Thyroid gland (tissue), 4 donors: ENCODE measurements around the gene KANSL1L. TPM values are rescaled to one million over a fixed set of nuclear protein-coding genes. Genes with fewer than 3 reads are reported as not detected.

Experiments
- DNase-seq, 2 donors: peaks; one replicate each; pipeline ENCODE4 v3.0.0-alpha.2; 2019
- H3K27ac ChIP-seq, 3 donors: fragments of 200-600 bp; sonication (generic); 1 replicate in 2 of 3; 2 replicates in 1 of 3; pipeline ENCODE4 v1.5.1; 2016 to 2019; ENCODE audit warnings: mild to moderate bottlenecking in 1 of 3, moderate library complexity in 1 of 3
- H3K27me3 ChIP-seq: fragments of 200-600 bp; sonication (generic); one replicate; pipeline ENCODE4 v1.5.1; 2019
- H3K36me3 ChIP-seq, 2 donors: fragments of 200-600 bp; sonication (generic); one replicate each; pipeline ENCODE4 v1.5.1; 2016 to 2019
- H3K4me1 ChIP-seq, 2 donors: fragments of 200-600 bp; sonication (generic); one replicate each; pipeline ENCODE4 v1.5.1; 2017 to 2019
- H3K4me3 ChIP-seq, 3 donors: fragments of 200-600 bp; sonication (generic); replicated peaks in 1 of 3; 1 replicate in 2 of 3; 2 replicates in 1 of 3; pipeline ENCODE4 v1.5.1; 2016; ENCODE audit warnings: mild to moderate bottlenecking in 1 of 3
- H3K9me3 ChIP-seq: fragments of 200-600 bp; sonication (generic); one replicate; pipeline ENCODE4 v1.5.1; 2017
- CTCF ChIP-seq, 6 experiments: fragments of 200-600 bp in 3 of 6; fragments of 450-650 bp in 3 of 6; sonication (generic) in 3 of 6; IDR thresholded peaks; one replicate each; pipeline ENCODE4 v1.5.1; 2016 to 2019; ENCODE audit warnings: antibody characterized with exemption in 6 of 6, mild to moderate bottlenecking in 2 of 6, inconsistent platforms in 1 of 6, moderate library complexity in 1 of 6
- POLR2A ChIP-seq, 2 donors: fragments of 450-650 bp; IDR thresholded peaks; one replicate each; pipeline ENCODE4 v1.6.1; 2017; ENCODE audit warnings: antibody characterized with exemption in 2 of 2, mild to moderate bottlenecking in 2 of 2, moderate library complexity in 1 of 2
- WGBS, 2 donors: methylation state at CpG; one replicate each; pipeline ENCODE4 v1.1.5; 2017; 5-methylcytosine and 5-hydroxymethylcytosine counted together
- intact Hi-C: fragments of 100-400 bp; cut with DNase I; formaldehyde crosslinking; loops from one replicate; pipeline ENCODE4 v1.15.1; 2023
- total RNA-seq, 4 donors: library from RNA; depleted of rRNA; stranded (reverse); fragments of >200 nt; gene quantifications; one replicate each; pipeline ENCODE4 v1.2.3, GENCODE V29; 2016

KANSL1L gene
- total RNA-seq, 4 donors from 2014 or later, result 75.8 to 154 (median 96.9) TPM

- Histone ChIP-seq H3K27ac (peak overlapping the region; percentile 65 to 100 (median 100)), H3K9me3 (no peaks in the 10 kb centered on the region), H3K36me3 (no peaks in the 10 kb centered on the region), H3K4me3 (peak overlapping the region in 2 of 3 donors; percentile 21 to 74), H3K27me3 (no peaks in the 10 kb centered on the region), H3K4me1 (peaks cover 16% of the 10 kb centered on the region in 2 donors)
- intact Hi-C loops, result loop anchor here (10.0 kb wide), 1 partner anchor 167 kb away; the partner anchor contains the start of gene RPE
- 9% methylated on average over 8 of the region's 8 CpGs for WGBS, 2 donors
- TF ChIP-seq CTCF (IDR thresholded peaks at IDR 0.05), result no peak
- TF ChIP-seq POLR2A (IDR thresholded peaks at IDR 0.05), result no peak
- no peak for DNase-seq
These were observed 988 bp upstream of the KANSL1L start for GRCh38 chr2:210172219-210172575.

GRCh38 chr2:210170446-210171303, 534 bp downstream of the KANSL1L start:
- intact Hi-C loops, result loop anchor here (10.0 kb wide), 1 partner anchor 166 kb away; the partner anchor contains the start of gene RPE
- H3K9me3 ChIP-seq, result no peaks in the 10 kb centered on the region
- DNase-seq, result peak; percentile 94 to 95
- peak overlapping the region; percentile 27 to 74 (median 67) for H3K4me3 ChIP-seq
- TF ChIP-seq CTCF (IDR thresholded peaks at IDR 0.05), result no peak
- peak; percentile 46 to 95 for TF ChIP-seq POLR2A (IDR thresholded peaks at IDR 0.05)
- 0% methylated on average over 12 to 16 of the region's 64 CpGs for WGBS, 2 donors
- H3K27me3 ChIP-seq, result no peaks in the 10 kb centered on the region
- peak overlapping the region; percentile 98 to 100 (median 100) for H3K27ac ChIP-seq
- H3K4me1 ChIP-seq, result peaks cover 28 to 32% of the 10 kb centered on the region in 2 donors
- H3K36me3 ChIP-seq, result no peaks in the 10 kb centered on the region

- 0 to 1% methylated on average over 6 of the region's 6 CpGs for WGBS, 2 donors
- no peaks in the 10 kb centered on the region for H3K36me3 ChIP-seq
- H3K4me1 ChIP-seq, result peaks cover 30 to 35% of the 10 kb centered on the region in 2 donors
- H3K27ac ChIP-seq, result peak overlapping the region; percentile 87 to 100 (median 100)
- intact Hi-C loops, result loop anchor here (10.0 kb wide), 1 partner anchor 165 kb away; the partner anchor contains the start of gene RPE
- DNase-seq, result no peak
- peak overlapping the region; percentile 2 to 74 (median 18) for H3K4me3 ChIP-seq
- no peaks in the 10 kb centered on the region for H3K9me3 ChIP-seq
- TF ChIP-seq CTCF (IDR thresholded peaks at IDR 0.05), result no peak
- no peak for TF ChIP-seq POLR2A (IDR thresholded peaks at IDR 0.05)
- H3K27me3 ChIP-seq, result no peaks in the 10 kb centered on the region
These were observed 1.1 kb downstream of the KANSL1L start for GRCh38 chr2:210170196-210170445.

GRCh38 chr2:210169516-210170195, 1.6 kb downstream of the KANSL1L start:
- intact Hi-C loops, result loop anchor here (10.0 kb wide), 1 partner anchor 165 kb away; the partner anchor contains the start of gene RPE
- H3K36me3 ChIP-seq, result no peaks in the 10 kb centered on the region
- H3K4me3 ChIP-seq, result peak overlapping the region; percentile 2 to 74 (median 18)
- WGBS, 2 donors, result 34 to 37% methylated on average over 6 of the region's 6 CpGs
- no peak for DNase-seq
- no peaks in the 10 kb centered on the region for H3K27me3 ChIP-seq
- peaks cover 30 to 36% of the 10 kb centered on the region in 2 donors for H3K4me1 ChIP-seq
- TF ChIP-seq CTCF (IDR thresholded peaks at IDR 0.05) (no peak), POLR2A (IDR thresholded peaks at IDR 0.05) (no peak)
- no peaks in the 10 kb centered on the region for H3K9me3 ChIP-seq
- H3K27ac ChIP-seq, result peak overlapping the region; percentile 87 to 100 (median 100)
